GM23338 (cell line): Measurements from ENCODE around the gene CDKL4. TPM values are rescaled to one million over a fixed set of nuclear protein-coding genes. Genes with fewer than 3 reads are reported as not detected.
A peak's percentile ranks its signal among the peaks of the same experiment; 100 is the strongest.

Experiments
- ATAC-seq: fragments of 200-7000 bp; cut with Tn5 transposase; 3 replicates; pipeline ENCODE4 v1.9.1; 2020
- DNase-seq: peaks from one replicate; pipeline ENCODE4 v3.0.0-alpha.2; 2015; ENCODE audit warnings: low spot score
- H2AFZ ChIP-seq: fragments of 200-600 bp; sonication (generic); 2 replicates; pipeline ENCODE4 v1.8.0; 2016; ENCODE audit warnings: antibody characterized with exemption, mild to moderate bottlenecking, moderate library complexity
- H3F3A ChIP-seq: fragments of 200-600 bp; sonication (generic); replicated peaks from 2 replicates; pipeline ENCODE4 v1.8.0; 2017; ENCODE audit warnings: antibody characterized with exemption, mixed run types, low read depth
- H3K27ac ChIP-seq: fragments of 200-600 bp; sonication (generic); 2 replicates; pipeline ENCODE4 v1.6.1; 2016; ENCODE audit warnings: low read depth
- H3K27me3 ChIP-seq: fragments of 200-600 bp; sonication (generic); 2 replicates; pipeline ENCODE4 v1.8.0; 2016; ENCODE audit warnings: mild to moderate bottlenecking, mixed run types, moderate library complexity; ENCODE audit not compliant: insufficient read depth
- H3K36me3 ChIP-seq: fragments of 200-600 bp; sonication (generic); 2 replicates; pipeline ENCODE4 v1.8.0; 2016; ENCODE audit warnings: mild to moderate bottlenecking; ENCODE audit not compliant: insufficient read depth
- H3K4me1 ChIP-seq: fragments of 200-600 bp; sonication (generic); 2 replicates; pipeline ENCODE4 v1.8.0; 2016; ENCODE audit warnings: mild to moderate bottlenecking, moderate library complexity; ENCODE audit not compliant: insufficient read depth
- H3K4me2 ChIP-seq: fragments of 200-600 bp; sonication (generic); 2 replicates; pipeline ENCODE4 v1.7.1; 2017; ENCODE audit warnings: mixed run types
- H3K4me3 ChIP-seq: fragments of 200-600 bp; sonication (generic); 2 replicates; pipeline ENCODE4 v1.6.1; 2016; ENCODE audit warnings: mixed run types
- H3K79me2 ChIP-seq: fragments of 200-600 bp; sonication (generic); replicated peaks from 2 replicates; pipeline ENCODE4 v1.8.0; 2017; ENCODE audit warnings: mild to moderate bottlenecking; ENCODE audit not compliant: insufficient read depth
- H3K9me2 ChIP-seq: fragments of 200-600 bp; sonication (generic); 2 replicates; pipeline ENCODE4 v1.8.0; 2017; ENCODE audit not compliant: insufficient read depth
- H4K20me1 ChIP-seq: fragments of 200-600 bp; sonication (generic); replicated peaks from 2 replicates; pipeline ENCODE4 v1.8.0; 2017; ENCODE audit warnings: mild to moderate bottlenecking; ENCODE audit not compliant: insufficient read depth
- H3K27ac Mint-ChIP-seq: 2 replicates; pipeline ENCODE4 v1.8.0; 2020; ENCODE audit warnings: inconsistent platforms, mild to moderate bottlenecking, moderate library complexity, mixed read lengths
- H3K27me3 Mint-ChIP-seq: 3 replicates; pipeline ENCODE4 v1.8.0; 2022; ENCODE audit warnings: low read depth, mild to moderate bottlenecking, moderate library complexity, mixed read lengths, inconsistent platforms; ENCODE audit not compliant: insufficient read depth, poor library complexity
- H3K36me3 Mint-ChIP-seq: 3 replicates; pipeline ENCODE4 v1.8.0; 2021; ENCODE audit warnings: low read depth, mild to moderate bottlenecking, inconsistent platforms, moderate library complexity, mixed read lengths
- H3K4me1 Mint-ChIP-seq: 3 replicates; pipeline ENCODE4 v1.8.0; 2020; ENCODE audit warnings: mild to moderate bottlenecking, inconsistent platforms, mixed read lengths
- H3K4me3 Mint-ChIP-seq: 3 replicates; pipeline ENCODE4 v1.8.0; 2021; ENCODE audit warnings: moderate library complexity, mild to moderate bottlenecking, inconsistent platforms, mixed read lengths
- H3K9me3 Mint-ChIP-seq: 3 replicates; pipeline ENCODE4 v1.8.0; 2020; ENCODE audit warnings: moderate library complexity, mild to moderate bottlenecking, inconsistent platforms, mixed read lengths
- CREB1 ChIP-seq: fragments of 250-450 bp; sonication (Bioruptor Pico); IDR thresholded peaks from 2 replicates; pipeline ENCODE4 v1.5.0; 2020; ENCODE audit warnings: low read depth, mild to moderate bottlenecking, moderate library complexity
- CTCF ChIP-seq, 2 experiments: fragments of 200-600 bp in 1 of 2; sonication (generic) in 1 of 2; conservative IDR thresholded peaks; 2 replicates each; pipeline versions ENCODE4 v1.5.1 to v1.6.1; 2016 to 2017; ENCODE audit warnings: antibody characterized with exemption in 2 of 2, low read depth in 2 of 2, mild to moderate bottlenecking in 2 of 2, moderate library complexity in 1 of 2
- EZH2phosphoT487 ChIP-seq: fragments of 200-600 bp; sonication (generic); IDR thresholded peaks from one replicate; pipeline ENCODE4 v1.8.1; 2018; ENCODE audit warnings: antibody characterized with exemption; ENCODE audit not compliant: unreplicated experiment
- JUNB ChIP-seq: IDR thresholded peaks from one replicate; pipeline ENCODE4 v1.6.1; 2016; ENCODE audit warnings: antibody characterized with exemption; ENCODE audit not compliant: unreplicated experiment
- REST ChIP-seq: IDR thresholded peaks from one replicate; pipeline ENCODE4 v1.6.1; 2018; ENCODE audit warnings: antibody characterized with exemption; ENCODE audit not compliant: unreplicated experiment
- ZNF331 ChIP-seq: fragments of 250-450 bp; sonication (Bioruptor Pico); IDR thresholded peaks from 2 replicates; pipeline ENCODE4 v1.5.0; 2020; ENCODE audit warnings: low read depth, mild to moderate bottlenecking, moderate library complexity
- ZNF462 ChIP-seq: fragments of 250-450 bp; sonication (Bioruptor Pico); IDR thresholded peaks from 2 replicates; pipeline ENCODE4 v1.5.0; 2020; ENCODE audit warnings: mild to moderate bottlenecking, moderate library complexity
- polyA plus RNA-seq: library from polyadenylated mRNA; unstranded; fragments of >200 nt; fragmentation: Nextera tagmentation; extraction: Ambion mirVana; gene quantifications from 2 replicates; pipeline ENCODE4 v1.2.1, GENCODE V29; 2016
- total RNA-seq: library from RNA; depleted of rRNA; stranded (reverse); fragments of >200 nt; shearing (Covaris generic); gene quantifications from 2 replicates; pipeline ENCODE4 v1.2.3, GENCODE V29; 2014
- TF ChIP-seq, protein P1 (sequence below): IDR thresholded peaks from 2 replicates; pipeline ENCODE4 v1.6.1; 2016; ENCODE audit warnings: antibody characterized with exemption

Gene CDKL4
- total and polyA plus RNA-seq, 2 experiments from 2014 or later: 0.24 TPM; not detected in 1

DNA sequence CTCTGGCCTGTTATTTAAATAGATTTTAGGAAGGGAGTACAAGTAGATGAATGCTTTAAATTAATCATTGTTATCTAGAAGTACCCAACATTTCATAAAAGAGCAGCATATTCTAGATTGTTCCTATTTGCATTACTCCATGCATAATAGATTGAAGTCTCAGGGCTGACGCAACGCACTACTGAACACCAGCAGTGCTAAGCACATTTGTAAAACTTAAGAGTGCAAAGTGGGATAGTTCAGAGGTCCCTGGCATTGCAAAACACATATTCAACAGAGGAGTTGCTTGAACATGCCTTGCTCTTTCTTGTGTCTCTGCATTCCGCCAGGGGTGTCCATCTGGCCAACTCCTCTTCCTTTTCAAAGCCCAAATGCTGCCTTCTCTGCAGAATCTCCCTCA lies 22.3 kb downstream of the CDKL4 start (continued):
- TF ChIP-seq REST (no peak), CTCF (conservative IDR thresholded peaks at IDR 0.05; ENCODE audit: low read depth in 2 of 2) (no peak), CREB1 (CRISPR knock-in tag) (no peak)
- TF ChIP-seq, protein P1, sequence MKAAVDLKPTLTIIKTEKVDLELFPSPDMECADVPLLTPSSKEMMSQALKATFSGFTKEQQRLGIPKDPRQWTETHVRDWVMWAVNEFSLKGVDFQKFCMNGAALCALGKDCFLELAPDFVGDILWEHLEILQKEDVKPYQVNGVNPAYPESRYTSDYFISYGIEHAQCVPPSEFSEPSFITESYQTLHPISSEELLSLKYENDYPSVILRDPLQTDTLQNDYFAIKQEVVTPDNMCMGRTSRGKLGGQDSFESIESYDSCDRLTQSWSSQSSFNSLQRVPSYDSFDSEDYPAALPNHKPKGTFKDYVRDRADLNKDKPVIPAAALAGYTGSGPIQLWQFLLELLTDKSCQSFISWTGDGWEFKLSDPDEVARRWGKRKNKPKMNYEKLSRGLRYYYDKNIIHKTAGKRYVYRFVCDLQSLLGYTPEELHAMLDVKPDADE: no peak

GRCh38 chr2:39220136-39220535 lies 23.6 kb downstream of the CDKL4 start:
- Histone ChIP-seq H3K4me2 (0 out of 2 replicates have a peak overlapping the region, but pooled peaks have one; percentile 19), H3K27ac (no peak overlapping the region), H3K79me2 (no peaks in the 10 kb centered on the region), H3K4me3 (no peak overlapping the region), H3K4me1 (peaks cover 8% of the 10 kb centered on the region; the same call in 1 of the 2 replicates), H3K27me3 (no peaks in the 10 kb centered on the region), H3K9me2 (no peaks in the 10 kb centered on the region), H3K36me3 (no peaks in the 10 kb centered on the region), H4K20me1 (no peaks in the 10 kb centered on the region), H2AFZ (no peak overlapping the region; the same call in 1 of the 2 replicates), H3F3A (peaks cover 4% of the 10 kb centered on the region; the same call in 1 of the 2 replicates)
- DNase-seq (no peak), ATAC-seq (peak; percentile 63)
- H3K27me3 Mint-ChIP-seq: no peaks in the 10 kb centered on the region
- peaks cover 15% of the 10 kb centered on the region for H3K4me1 Mint-ChIP-seq
- no peaks in the 10 kb centered on the region for H3K36me3 Mint-ChIP-seq
- H3K27ac Mint-ChIP-seq: no peak overlapping the region
- H3K9me3 Mint-ChIP-seq: no peaks in the 10 kb centered on the region
- no peak overlapping the region for H3K4me3 Mint-ChIP-seq
- TF ChIP-seq ZNF462 (CRISPR knock-in tag) (no peak), REST (no peak), JUNB (no peak), EZH2phosphoT487 (no peak), ZNF331 (CRISPR knock-in tag) (no peak)
